Gastrocnemius medialis (tissue), 4 donors: ENCODE data around the gene EIF3B. TPM values are rescaled to one million over a fixed set of nuclear protein-coding genes. Genes with fewer than 3 reads are reported as not detected.
"Not testable (repeated sequence)": the region's sequence is repeated elsewhere in the genome, so short reads cannot be mapped to it uniquely, and the experiment has no call there.

Experiments used
- ATAC-seq, 2 donors: fragments of 150-250 bp; one replicate each; pipeline ENCODE4 v1.9.1; 2016
- DNase-seq, 2 donors: peaks; one replicate each; pipeline ENCODE4 v3.0.0-alpha.2; 2019
- H3K27ac ChIP-seq, 4 donors: fragments of 200-600 bp; sonication (generic); 1 replicate in 1 of 4; 2 replicates in 3 of 4; pipeline ENCODE4 v1.5.1; 2016 to 2018; ENCODE audit warnings: mild to moderate bottlenecking in 2 of 4, moderate library complexity in 1 of 4
- H3K27me3 ChIP-seq, 3 donors: fragments of 200-600 bp; sonication (generic) in 2 of 3; 1 replicate in 1 of 3; 2 replicates in 2 of 3; pipeline versions ENCODE4 v1.5.1 to v1.6.0; 2016 to 2019; ENCODE audit warnings: mild to moderate bottlenecking in 1 of 3, moderate library complexity in 1 of 3
- H3K36me3 ChIP-seq, 2 donors: fragments of 200-600 bp; sonication (generic) in 1 of 2; one replicate each; pipeline ENCODE4 v1.5.1; 2017 to 2018
- H3K4me1 ChIP-seq, 2 donors: fragments of 200-600 bp; sonication (generic) in 1 of 2; one replicate each; pipeline ENCODE4 v1.5.1; 2016 to 2017; ENCODE audit warnings: mild to moderate bottlenecking in 2 of 2
- H3K4me3 ChIP-seq, 4 donors: fragments of 200-600 bp; sonication (generic) in 3 of 4; 1 replicate in 1 of 4; 2 replicates in 3 of 4; pipeline ENCODE4 v1.5.1; 2016 to 2019; ENCODE audit warnings: mild to moderate bottlenecking in 2 of 4
- H3K9me3 ChIP-seq, 3 donors: fragments of 200-600 bp; sonication (generic) in 2 of 3; 1 replicate in 1 of 3; 2 replicates in 2 of 3; pipeline ENCODE4 v1.5.1; 2016 to 2019
- POLR2A ChIP-seq, 2 donors: fragments of 450-650 bp; IDR thresholded peaks; one replicate each; pipeline ENCODE4 v1.6.1; 2017; ENCODE audit warnings: antibody characterized with exemption in 2 of 2, mild to moderate bottlenecking in 2 of 2, moderate library complexity in 2 of 2
- in situ Hi-C, 4 donors: fragments of 200-750 bp; cut with MboI; loops; one replicate each; pipeline versions ENCODE4 v1.15.0 to v1.8.0; 2017; ENCODE audit warnings: low sequenced_read_pairs in 4 of 4
- intact Hi-C: fragments of 100-400 bp; cut with DNase I; formaldehyde crosslinking; loops from one replicate; pipeline ENCODE4 v1.15.1; 2023; ENCODE audit warnings: low total_unique reads
- total RNA-seq, 4 donors: library from RNA; depleted of rRNA; stranded (reverse); fragments of >200 nt; gene quantifications; one replicate each; pipeline versions ENCODE4 v1.1.0 to v1.2.3, GENCODE V29; 2016
- TF ChIP-seq, protein P1 (sequence below), 5 experiments: fragments of 450-650 bp in 3 of 5; fragments of 200-600 bp in 2 of 5; sonication (generic) in 2 of 5; IDR thresholded peaks in 4 of 5; conservative IDR thresholded peaks in 1 of 5; 1 replicate in 4 of 5; 2 replicates in 1 of 5; pipeline ENCODE4 v1.5.1; 2016 to 2019; ENCODE audit warnings: antibody characterized with exemption in 5 of 5, mild to moderate bottlenecking in 3 of 5, moderate library complexity in 3 of 5

EIF3B gene
- total RNA-seq, 4 donors from 2014 or later = 105 to 207 (median 195) TPM

DNA sequence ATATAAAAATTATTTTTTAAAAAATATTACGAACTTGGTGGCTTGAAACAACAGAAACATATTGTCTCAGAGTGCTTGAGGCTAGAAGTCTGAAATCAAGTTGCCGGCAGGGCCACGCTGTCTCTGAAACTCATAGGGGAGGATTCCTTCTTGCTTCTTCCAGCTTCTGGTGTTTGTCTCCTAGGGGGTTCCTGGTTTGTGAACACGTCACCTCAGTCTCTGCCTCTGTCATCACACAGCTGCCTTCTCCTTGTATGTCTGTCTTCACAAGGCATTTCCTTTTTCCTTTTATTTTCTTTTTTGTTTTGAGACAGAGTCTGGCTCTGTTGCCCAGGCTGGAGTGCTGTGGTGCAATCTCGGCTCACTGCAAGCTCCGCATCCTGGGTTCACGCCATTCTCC lies 27.7 kb upstream of the EIF3B start:
- no peaks in the 10 kb centered on the region for H3K27me3 ChIP-seq
- no peaks in the 10 kb centered on the region for H3K9me3 ChIP-seq
- intact Hi-C loops (no loop called here), in situ Hi-C loops (no loop called here)
- H3K4me3 ChIP-seq = no peak overlapping the region
- no peak for DNase-seq
- no peaks in the 10 kb centered on the region for H3K4me1 ChIP-seq
- ATAC-seq = no peak
- TF ChIP-seq POLR2A (IDR thresholded peaks at IDR 0.05) = no peak
- TF ChIP-seq, protein P1, sequence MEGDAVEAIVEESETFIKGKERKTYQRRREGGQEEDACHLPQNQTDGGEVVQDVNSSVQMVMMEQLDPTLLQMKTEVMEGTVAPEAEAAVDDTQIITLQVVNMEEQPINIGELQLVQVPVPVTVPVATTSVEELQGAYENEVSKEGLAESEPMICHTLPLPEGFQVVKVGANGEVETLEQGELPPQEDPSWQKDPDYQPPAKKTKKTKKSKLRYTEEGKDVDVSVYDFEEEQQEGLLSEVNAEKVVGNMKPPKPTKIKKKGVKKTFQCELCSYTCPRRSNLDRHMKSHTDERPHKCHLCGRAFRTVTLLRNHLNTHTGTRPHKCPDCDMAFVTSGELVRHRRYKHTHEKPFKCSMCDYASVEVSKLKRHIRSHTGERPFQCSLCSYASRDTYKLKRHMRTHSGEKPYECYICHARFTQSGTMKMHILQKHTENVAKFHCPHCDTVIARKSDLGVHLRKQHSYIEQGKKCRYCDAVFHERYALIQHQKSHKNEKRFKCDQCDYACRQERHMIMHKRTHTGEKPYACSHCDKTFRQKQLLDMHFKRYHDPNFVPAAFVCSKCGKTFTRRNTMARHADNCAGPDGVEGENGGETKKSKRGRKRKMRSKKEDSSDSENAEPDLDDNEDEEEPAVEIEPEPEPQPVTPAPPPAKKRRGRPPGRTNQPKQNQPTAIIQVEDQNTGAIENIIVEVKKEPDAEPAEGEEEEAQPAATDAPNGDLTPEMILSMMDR (IDR thresholded peaks at IDR 0.05 in 4 of 5, conservative IDR thresholded peaks at IDR 0.05 in 1 of 5) = no peak
- no peak overlapping the region for H3K27ac ChIP-seq
- no peaks in the 10 kb centered on the region for H3K36me3 ChIP-seq

DNA sequence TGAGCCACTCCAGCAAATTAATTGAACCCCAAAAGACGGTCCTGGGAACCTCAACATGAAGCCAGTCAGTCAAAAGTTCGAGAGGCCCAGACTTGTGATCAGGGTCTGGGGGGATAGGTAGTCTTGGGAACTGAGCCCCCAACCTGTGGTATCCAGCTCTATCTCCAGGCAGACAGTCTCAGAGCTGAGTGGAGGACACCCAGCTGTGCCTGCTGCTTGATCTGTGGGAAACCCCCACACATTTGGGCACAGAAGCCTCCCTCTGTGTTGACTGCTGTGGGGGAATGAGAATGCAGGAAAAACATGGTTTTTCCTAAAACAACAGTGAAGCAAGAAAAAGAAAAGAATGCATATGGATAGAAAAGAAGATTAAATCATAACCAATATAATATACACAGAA lies 24.1 kb upstream of the EIF3B start:
- Histone ChIP-seq H3K36me3 (no peaks in the 10 kb centered on the region), H3K4me1 (no peaks in the 10 kb centered on the region), H3K4me3 (no peak overlapping the region), H3K27me3 (no peaks in the 10 kb centered on the region), H3K9me3 (no peaks in the 10 kb centered on the region), H3K27ac (no peak overlapping the region)
- intact Hi-C loops = no loop called here
- ATAC-seq (no peak), DNase-seq (no peak)
- TF ChIP-seq, protein P1 (IDR thresholded peaks at IDR 0.05 in 4 of 5, conservative IDR thresholded peaks at IDR 0.05 in 1 of 5) = no peak
- TF ChIP-seq POLR2A (IDR thresholded peaks at IDR 0.05) = no peak
- in situ Hi-C loops = no loop called here

DNA sequence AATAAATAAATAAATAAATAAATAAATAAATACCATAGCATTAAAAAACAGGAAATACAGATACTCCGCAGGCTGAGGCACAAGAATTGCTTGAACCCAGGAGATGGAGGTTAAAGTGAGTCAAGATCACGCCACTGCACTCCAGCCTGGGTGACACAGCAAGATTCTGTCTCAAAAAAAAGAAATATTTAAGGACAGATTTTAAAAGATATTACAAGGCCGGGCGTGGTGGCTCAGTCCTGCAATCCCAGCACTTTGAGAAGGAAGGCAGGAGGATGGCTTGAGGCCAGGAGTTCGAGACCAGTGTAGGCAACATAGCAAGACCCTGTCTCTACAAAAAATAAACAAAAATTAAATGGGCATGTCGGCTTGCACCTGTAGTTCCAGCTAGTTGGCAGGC lies 22.9 kb upstream of the EIF3B start:
- intact Hi-C loops (no loop called here), in situ Hi-C loops (no loop called here)
- no peak for DNase-seq

DNA sequence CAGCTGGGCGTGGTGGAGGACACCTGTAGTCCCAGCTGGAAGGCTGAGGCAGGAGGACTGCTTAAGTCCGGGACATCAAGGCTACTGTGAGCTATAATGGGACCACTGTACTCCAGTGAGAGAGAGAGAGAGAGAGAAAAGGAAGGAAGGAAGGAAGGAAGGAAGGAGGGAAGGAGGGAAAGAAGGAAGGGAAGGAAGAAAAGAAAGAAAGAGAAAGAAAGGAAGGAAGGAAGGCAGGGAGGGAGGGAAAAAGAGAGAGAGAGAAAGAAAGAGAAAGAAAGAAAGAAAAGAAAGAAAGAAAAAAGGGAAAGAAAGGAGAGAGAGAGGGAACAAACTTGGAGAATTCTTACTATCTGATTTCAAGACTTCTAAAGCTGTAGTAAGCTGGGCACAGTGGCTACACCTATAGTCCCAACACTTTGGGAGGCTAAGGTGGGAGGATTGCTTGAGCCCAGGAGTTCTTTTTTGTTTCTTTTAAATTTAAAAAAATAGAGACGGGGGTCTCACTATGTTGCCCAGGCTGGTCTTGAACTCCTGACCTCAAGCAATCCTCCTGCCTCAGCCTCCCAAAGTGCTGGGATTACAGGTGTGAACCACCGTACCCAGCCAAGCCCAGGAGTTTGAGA lies 21.9 kb upstream of the EIF3B start:
- ATAC-seq, intact Hi-C loops, in situ Hi-C loops, H3K4me1 ChIP-seq, H3K4me3 ChIP-seq, H3K36me3 ChIP-seq, H3K9me3 ChIP-seq, H3K27me3 ChIP-seq, DNase-seq, H3K27ac ChIP-seq: not testable (repeated sequence)

More for the DNA sequence above, 22.9 kb upstream of the EIF3B start:
- ATAC-seq = no peak
- Histone ChIP-seq H3K27me3 (no peaks in the 10 kb centered on the region), H3K9me3 (no peaks in the 10 kb centered on the region), H3K4me3 (no peak overlapping the region), H3K36me3 (no peaks in the 10 kb centered on the region), H3K27ac (no peak overlapping the region), H3K4me1 (no peaks in the 10 kb centered on the region)
- no peak for TF ChIP-seq POLR2A (IDR thresholded peaks at IDR 0.05)
- TF ChIP-seq, protein P1 (IDR thresholded peaks at IDR 0.05 in 4 of 5, conservative IDR thresholded peaks at IDR 0.05 in 1 of 5) = no peak

DNA sequence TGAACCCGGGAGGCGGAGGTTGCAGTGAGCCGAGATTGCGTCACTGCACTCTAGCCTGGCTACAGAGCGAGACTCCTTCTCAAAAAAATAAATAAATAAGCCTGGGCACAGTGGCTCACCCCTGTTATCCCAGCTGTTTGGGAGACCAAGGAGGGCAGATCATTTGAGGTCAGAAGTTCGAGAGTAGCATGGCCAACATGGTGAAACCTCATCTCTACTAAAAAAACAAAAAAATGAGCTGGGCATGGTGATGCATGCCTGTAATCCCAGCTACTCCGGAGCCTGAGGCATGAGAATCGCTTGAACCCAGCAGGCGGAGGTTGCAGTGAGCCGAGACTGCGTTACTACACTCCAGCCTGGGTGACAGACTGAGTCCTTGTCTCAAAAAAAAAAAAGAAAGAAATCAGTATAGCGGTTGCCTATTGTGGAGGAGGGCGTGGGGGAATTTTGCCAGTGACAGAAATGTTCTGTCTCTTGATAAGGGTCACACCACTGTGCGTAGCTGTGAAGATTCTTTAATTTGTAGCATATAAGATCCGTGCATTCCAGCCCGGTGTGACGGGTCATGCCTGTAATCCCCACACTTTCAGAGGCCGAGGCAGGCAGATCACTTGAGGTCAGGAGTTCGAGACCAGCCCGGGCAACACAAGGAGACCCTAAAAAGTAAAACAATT lies 17.9 kb upstream of the EIF3B start:
- no peak overlapping the region for H3K27ac ChIP-seq
- H3K4me1 ChIP-seq = no peaks in the 10 kb centered on the region
- no peaks in the 10 kb centered on the region for H3K27me3 ChIP-seq
- no peak overlapping the region for H3K4me3 ChIP-seq
- no peak for ATAC-seq
- no peak for DNase-seq
- H3K36me3 ChIP-seq = no peaks in the 10 kb centered on the region
- H3K9me3 ChIP-seq = no peaks in the 10 kb centered on the region
- TF ChIP-seq POLR2A (IDR thresholded peaks at IDR 0.05) = no peak
- TF ChIP-seq, protein P1 (IDR thresholded peaks at IDR 0.05 in 4 of 5, conservative IDR thresholded peaks at IDR 0.05 in 1 of 5) = no peak
- in situ Hi-C loops (no loop called here), intact Hi-C loops (no loop called here)

DNA sequence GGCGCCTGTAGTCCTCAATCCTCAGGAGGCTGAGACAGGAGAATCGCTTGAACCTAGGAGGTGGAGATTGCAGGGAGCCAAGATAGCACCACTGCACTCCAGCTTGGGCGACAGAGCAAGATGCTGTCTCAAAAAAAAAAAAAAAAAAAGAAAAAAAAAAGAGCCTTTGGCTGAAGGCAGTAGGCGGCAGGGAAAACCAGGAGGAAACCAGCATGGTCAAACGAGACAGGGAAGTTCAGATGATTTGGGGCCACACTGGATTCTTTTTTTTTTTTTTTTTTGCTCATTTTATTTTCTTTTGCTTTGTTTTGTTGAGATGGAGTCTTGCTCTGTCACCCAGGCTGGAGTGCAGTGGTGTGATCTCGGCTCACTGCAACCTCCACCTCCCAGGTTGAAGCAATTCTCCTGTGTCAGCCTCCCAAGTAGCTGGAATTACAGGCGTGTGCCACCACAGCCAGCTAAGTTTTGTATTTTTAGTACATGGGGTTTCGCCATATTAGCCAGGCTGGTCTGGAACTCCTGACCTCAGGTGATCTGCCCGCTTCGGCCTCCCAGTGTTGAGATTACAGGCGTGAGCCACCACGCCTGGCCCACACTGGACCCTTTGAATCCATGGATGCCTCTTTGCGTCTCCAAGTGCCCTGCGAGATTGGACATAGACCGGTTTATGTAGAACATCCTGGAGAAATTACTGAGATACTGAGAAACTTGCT lies 7.1 kb upstream of the EIF3B start:
- in situ Hi-C loops = loop anchor here in 1 of 4 donors (10.0 kb wide), 1 partner anchor 103 kb away; the partner anchor contains the start of genes MRM2 and NUDT1
- H3K27ac ChIP-seq, ATAC-seq: not testable (repeated sequence)

More for the DNA sequence above, 7.1 kb upstream of the EIF3B start:
- intact Hi-C loops, H3K27me3 ChIP-seq, H3K36me3 ChIP-seq, H3K9me3 ChIP-seq, H3K4me1 ChIP-seq, DNase-seq, H3K4me3 ChIP-seq: not testable (repeated sequence)
